Gastroesophageal sphincter (tissue), 4 donors: Measurements from ENCODE around the gene GNAI1. TPM values are rescaled to one million over a fixed set of nuclear protein-coding genes. Genes with fewer than 3 reads are reported as not detected.

ENCODE experiments used
- ATAC-seq: fragments of 150-250 bp; one replicate; pipeline ENCODE4 v1.9.1; 2016; ENCODE audit warnings: mild to moderate bottlenecking, moderate library complexity
- H3K27ac ChIP-seq, 4 donors: fragments of 200-600 bp; sonication (generic) in 3 of 4; 1 replicate in 3 of 4; 2 replicates in 1 of 4; pipeline ENCODE4 v1.5.1; 2016 to 2019
- H3K27me3 ChIP-seq: fragments of 200-600 bp; sonication (generic); one replicate; pipeline ENCODE4 v1.5.1; 2019
- H3K36me3 ChIP-seq, 2 donors: fragments of 200-600 bp; sonication (generic); one replicate each; pipeline ENCODE4 v1.5.1; 2019; ENCODE audit warnings: control low read depth in 1 of 2
- H3K4me1 ChIP-seq, 3 donors: fragments of 200-600 bp; sonication (generic); 1 replicate in 2 of 3; 2 replicates in 1 of 3; pipeline ENCODE4 v1.5.1; 2016 to 2019; ENCODE audit warnings: control low read depth in 2 of 3
- H3K4me3 ChIP-seq, 2 donors: fragments of 200-600 bp; sonication (generic); one replicate each; pipeline ENCODE4 v1.5.1; 2019; ENCODE audit warnings: mild to moderate bottlenecking in 1 of 2, moderate library complexity in 1 of 2
- H3K9me3 ChIP-seq, 3 donors: fragments of 200-600 bp; sonication (generic); one replicate each; pipeline ENCODE4 v1.5.1; 2017 to 2019; ENCODE audit warnings: control low read depth in 2 of 3
- EP300 ChIP-seq: sonication (generic); formaldehyde crosslinking; IDR thresholded peaks from one replicate; pipeline ENCODE4 v1.6.1; 2017; ENCODE audit warnings: antibody characterized with exemption, mild to moderate bottlenecking
- POLR2A ChIP-seq, 2 donors: fragments of 450-650 bp; IDR thresholded peaks; one replicate each; pipeline ENCODE4 v1.6.1; 2017; ENCODE audit warnings: antibody characterized with exemption in 2 of 2, mild to moderate bottlenecking in 2 of 2, moderate library complexity in 1 of 2
- POLR2AphosphoS5 ChIP-seq: sonication (generic); formaldehyde crosslinking; IDR thresholded peaks from one replicate; pipeline ENCODE4 v1.6.1; 2017; ENCODE audit warnings: antibody characterized with exemption
- WGBS, 2 donors: methylation state at CpG; one replicate each; pipeline ENCODE4 v1.1.5; 2018; ENCODE audit warnings: low coverage in 1 of 2; 5-methylcytosine and 5-hydroxymethylcytosine counted together
- total RNA-seq, 4 donors: library from RNA; depleted of rRNA; stranded (reverse); fragments of >200 nt; gene quantifications; one replicate each; pipeline ENCODE4 v1.1.0, GENCODE V29; 2016
- TF ChIP-seq, protein P1 (sequence below), 4 experiments: fragments of 200-600 bp in 2 of 4; fragments of 450-650 bp in 2 of 4; sonication (generic) in 1 of 4; IDR thresholded peaks; one replicate each; pipeline ENCODE4 v1.5.1; 2017 to 2019; ENCODE audit warnings: antibody characterized with exemption in 4 of 4, mild to moderate bottlenecking in 2 of 4, moderate library complexity in 2 of 4

Gene GNAI1
- total RNA-seq, 4 donors from 2014 or later: 76.8 to 136 (median 108) TPM

DNA sequence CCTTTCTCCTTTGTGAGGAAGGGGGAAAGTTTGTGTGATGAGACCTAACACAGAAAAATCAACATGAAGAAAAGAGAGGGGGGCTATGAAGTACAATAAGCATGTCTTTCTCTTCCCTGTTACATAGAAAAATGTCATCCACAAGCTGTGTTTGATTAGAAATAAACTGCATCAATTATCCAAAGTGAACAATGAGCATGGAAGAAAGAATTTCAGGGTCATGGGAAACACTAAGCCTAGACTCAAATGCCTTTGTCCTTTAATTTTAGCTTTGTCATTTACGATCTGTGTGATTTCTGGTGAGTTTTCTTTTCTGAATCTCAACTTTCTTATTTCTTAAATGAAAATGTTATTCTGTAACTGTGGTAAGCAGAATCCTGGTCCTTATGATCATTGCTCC lies 121.0 kb downstream of the GNAI1 start:
- 75 to 92% methylated on average over 1 of the region's 1 CpG for WGBS, 2 donors
- H3K27me3 ChIP-seq: no peaks in the 10 kb centered on the region
- no peak overlapping the region for H3K27ac ChIP-seq
- H3K36me3 ChIP-seq: no peaks in the 10 kb centered on the region
- no peak for ATAC-seq
- TF ChIP-seq POLR2A (IDR thresholded peaks at IDR 0.05) (no peak), EP300 (no peak), POLR2AphosphoS5 (no peak)
- TF ChIP-seq, protein P1, sequence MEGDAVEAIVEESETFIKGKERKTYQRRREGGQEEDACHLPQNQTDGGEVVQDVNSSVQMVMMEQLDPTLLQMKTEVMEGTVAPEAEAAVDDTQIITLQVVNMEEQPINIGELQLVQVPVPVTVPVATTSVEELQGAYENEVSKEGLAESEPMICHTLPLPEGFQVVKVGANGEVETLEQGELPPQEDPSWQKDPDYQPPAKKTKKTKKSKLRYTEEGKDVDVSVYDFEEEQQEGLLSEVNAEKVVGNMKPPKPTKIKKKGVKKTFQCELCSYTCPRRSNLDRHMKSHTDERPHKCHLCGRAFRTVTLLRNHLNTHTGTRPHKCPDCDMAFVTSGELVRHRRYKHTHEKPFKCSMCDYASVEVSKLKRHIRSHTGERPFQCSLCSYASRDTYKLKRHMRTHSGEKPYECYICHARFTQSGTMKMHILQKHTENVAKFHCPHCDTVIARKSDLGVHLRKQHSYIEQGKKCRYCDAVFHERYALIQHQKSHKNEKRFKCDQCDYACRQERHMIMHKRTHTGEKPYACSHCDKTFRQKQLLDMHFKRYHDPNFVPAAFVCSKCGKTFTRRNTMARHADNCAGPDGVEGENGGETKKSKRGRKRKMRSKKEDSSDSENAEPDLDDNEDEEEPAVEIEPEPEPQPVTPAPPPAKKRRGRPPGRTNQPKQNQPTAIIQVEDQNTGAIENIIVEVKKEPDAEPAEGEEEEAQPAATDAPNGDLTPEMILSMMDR (IDR thresholded peaks at IDR 0.05): no peak
- H3K9me3 ChIP-seq: no peaks in the 10 kb centered on the region
- H3K4me3 ChIP-seq: no peak overlapping the region
- no peaks in the 10 kb centered on the region for H3K4me1 ChIP-seq

DNA sequence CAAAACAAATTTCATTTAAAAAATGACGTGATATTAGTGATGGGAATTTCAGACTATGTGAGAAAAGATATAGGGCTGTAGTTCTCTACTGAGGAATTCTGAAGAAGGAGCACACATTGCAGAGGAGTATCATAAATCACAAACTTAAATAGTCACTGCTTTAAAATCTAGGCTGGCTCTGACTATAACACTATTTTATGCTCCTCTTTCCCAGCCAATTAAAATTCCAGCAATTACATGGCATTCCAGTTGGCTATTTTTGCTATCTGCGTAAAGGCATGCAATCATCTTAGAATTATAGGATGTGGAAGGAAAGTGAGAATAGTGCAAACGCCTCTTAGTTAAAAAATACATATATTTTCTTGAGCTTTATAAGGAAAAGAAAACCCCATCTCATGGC lies 123.1 kb downstream of the GNAI1 start:
- no peaks in the 10 kb centered on the region for H3K27me3 ChIP-seq
- no peak for TF ChIP-seq POLR2A (IDR thresholded peaks at IDR 0.05)
- no peak for TF ChIP-seq EP300
- TF ChIP-seq, protein P1 (IDR thresholded peaks at IDR 0.05): no peak
- TF ChIP-seq POLR2AphosphoS5: no peak
- H3K27ac ChIP-seq: no peak overlapping the region
- H3K9me3 ChIP-seq: no peaks in the 10 kb centered on the region
- H3K4me1 ChIP-seq: no peaks in the 10 kb centered on the region
- WGBS, 2 donors: 83 to 87% methylated on average over 3 of the region's 3 CpGs
- no peaks in the 10 kb centered on the region for H3K36me3 ChIP-seq
- no peak for ATAC-seq
- no peak overlapping the region for H3K4me3 ChIP-seq

DNA sequence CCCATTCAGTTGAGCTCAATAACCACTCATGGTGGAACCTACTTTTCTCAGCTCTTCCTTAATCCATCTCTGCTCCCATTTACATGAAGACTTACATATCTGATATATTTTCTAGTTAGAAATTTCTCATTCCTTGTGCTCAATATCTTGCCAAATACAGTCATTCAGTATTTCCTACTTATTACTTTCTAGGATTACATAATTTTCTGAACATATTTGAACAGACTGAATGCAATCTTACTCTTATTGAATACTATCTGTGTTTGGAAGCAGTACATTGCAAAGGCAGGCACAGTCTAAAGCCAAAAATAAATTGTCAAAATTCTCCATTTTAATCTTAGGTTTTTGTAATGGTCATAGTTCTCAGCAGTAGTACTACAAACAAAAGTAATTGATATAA lies 126.0 kb downstream of the GNAI1 start:
- no peaks in the 10 kb centered on the region for H3K27me3 ChIP-seq
- H3K4me3 ChIP-seq: no peak overlapping the region
- no peak overlapping the region for H3K27ac ChIP-seq
- H3K36me3 ChIP-seq: no peaks in the 10 kb centered on the region
- no peaks in the 10 kb centered on the region for H3K9me3 ChIP-seq
- TF ChIP-seq, protein P1 (IDR thresholded peaks at IDR 0.05): no peak
- no peak for TF ChIP-seq POLR2AphosphoS5
- TF ChIP-seq EP300: no peak
- no peak for TF ChIP-seq POLR2A (IDR thresholded peaks at IDR 0.05)
- H3K4me1 ChIP-seq: no peaks in the 10 kb centered on the region
- ATAC-seq: no peak

DNA sequence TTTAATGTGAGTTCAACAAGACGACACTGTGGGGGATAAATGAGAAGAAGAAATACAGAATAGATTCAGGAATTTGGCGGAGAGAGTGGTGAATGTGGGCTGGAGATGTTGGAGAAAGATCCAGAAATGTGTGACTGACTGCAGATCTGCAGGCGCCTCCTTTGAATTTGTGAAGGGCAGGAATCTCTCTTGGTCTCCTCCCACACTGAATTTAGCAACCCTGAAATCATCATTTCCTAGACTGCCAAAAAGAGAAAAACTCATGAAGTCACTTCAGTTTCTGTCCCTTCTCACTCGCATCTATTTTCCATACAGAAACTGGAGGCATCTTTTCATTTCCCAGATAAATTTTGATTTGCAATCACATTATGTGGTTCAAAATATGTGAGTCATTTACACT lies 128.7 kb downstream of the GNAI1 start:
- no peaks in the 10 kb centered on the region for H3K36me3 ChIP-seq
- H3K4me3 ChIP-seq: no peak overlapping the region
- no peak overlapping the region for H3K27ac ChIP-seq
- no peaks in the 10 kb centered on the region for H3K9me3 ChIP-seq
- H3K27me3 ChIP-seq: no peaks in the 10 kb centered on the region
- ATAC-seq: no peak
- WGBS, 2 donors: 41 to 59% methylated on average over 4 of the region's 4 CpGs
- no peaks in the 10 kb centered on the region for H3K4me1 ChIP-seq
- TF ChIP-seq POLR2AphosphoS5 (no peak), EP300 (no peak), POLR2A (IDR thresholded peaks at IDR 0.05) (no peak)
- TF ChIP-seq, protein P1 (IDR thresholded peaks at IDR 0.05): no peak

DNA sequence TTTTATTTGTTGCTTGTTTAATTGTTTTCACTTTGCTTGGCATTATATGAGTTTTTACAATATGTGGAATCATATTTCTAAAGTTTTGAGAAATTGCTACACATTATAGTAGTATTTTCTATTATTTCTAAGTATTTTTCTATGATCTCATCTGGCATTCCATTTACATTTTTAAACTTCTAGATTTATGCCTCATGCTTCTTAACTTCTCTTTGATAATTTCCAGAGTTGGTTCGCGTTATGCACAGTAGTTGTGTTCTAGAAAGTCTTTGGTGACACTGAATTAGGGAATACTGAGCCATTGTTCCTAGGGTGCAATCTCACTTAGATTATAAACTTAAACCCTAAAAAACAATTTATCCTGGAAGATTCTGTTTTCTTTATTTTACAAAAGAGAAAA lies 129.2 kb downstream of the GNAI1 start:
- WGBS, 2 donors: 41 to 44% methylated on average over 2 of the region's 2 CpGs
- Histone ChIP-seq H3K27me3 (no peaks in the 10 kb centered on the region), H3K9me3 (no peaks in the 10 kb centered on the region), H3K4me3 (no peak overlapping the region), H3K4me1 (no peaks in the 10 kb centered on the region), H3K27ac (no peak overlapping the region), H3K36me3 (no peaks in the 10 kb centered on the region)
- no peak for ATAC-seq
- TF ChIP-seq POLR2AphosphoS5 (no peak), POLR2A (IDR thresholded peaks at IDR 0.05) (no peak), EP300 (no peak)
- TF ChIP-seq, protein P1 (IDR thresholded peaks at IDR 0.05): no peak
